GM12873 (cell line): ENCODE data around the gene AGBL1.

ENCODE experiments used
- CTCF ChIP-seq: IDR thresholded peaks from 2 replicates; pipeline ENCODE4 v1.5.1; 2012; ENCODE audit warnings: low read depth, mild to moderate bottlenecking, moderate library complexity, low read length, control low read depth; ENCODE audit not compliant: insufficient read depth; ENCODE audit errors: missing control alignments

Gene AGBL1

GRCh38 chr15:86620641-86621349, 541.1 kb downstream of the AGBL1 start:
- no peak for TF ChIP-seq CTCF

- no peak for TF ChIP-seq CTCF
Observed at GRCh38 chr15:86623236-86623635, 543.6 kb downstream of the AGBL1 start.

- peak; percentile 23 for TF ChIP-seq CTCF
Observed at GRCh38 chr15:86624261-86625036, 544.8 kb downstream of the AGBL1 start.

- TF ChIP-seq CTCF: no peak
Observed at GRCh38 chr15:86629409-86630356, 550.0 kb downstream of the AGBL1 start.

GRCh38 chr15:86630946-86631345, 551.3 kb downstream of the AGBL1 start:
- TF ChIP-seq CTCF: no peak

- TF ChIP-seq CTCF: no peak
Observed at GRCh38 chr15:86634146-86634545, 554.5 kb downstream of the AGBL1 start.
